HL-60 (cell line): ENCODE measurements around the gene IL23R.

Source experiments
- CTCF ChIP-seq: IDR thresholded peaks from one replicate; pipeline ENCODE4 v1.5.1; 2011; ENCODE audit warnings: low read length, control low read depth, inconsistent platforms; ENCODE audit not compliant: insufficient read depth
- POLR2AphosphoS5 ChIP-seq: IDR thresholded peaks from 2 replicates; pipeline ENCODE4 v1.6.1; 2012; ENCODE audit warnings: low read depth
- REST ChIP-seq: IDR thresholded peaks from 2 replicates; pipeline ENCODE4 v1.6.1; 2012; ENCODE audit warnings: low read depth; ENCODE audit not compliant: insufficient replicate concordance

- TF ChIP-seq CTCF (no peak), POLR2AphosphoS5 (no peak), REST (no peak)
Measured at GRCh38 chr1:67204298-67204980, 38.2 kb downstream of the IL23R start.
